ENCODE measurements around the gene STARD13.

Gene STARD13

DNA sequence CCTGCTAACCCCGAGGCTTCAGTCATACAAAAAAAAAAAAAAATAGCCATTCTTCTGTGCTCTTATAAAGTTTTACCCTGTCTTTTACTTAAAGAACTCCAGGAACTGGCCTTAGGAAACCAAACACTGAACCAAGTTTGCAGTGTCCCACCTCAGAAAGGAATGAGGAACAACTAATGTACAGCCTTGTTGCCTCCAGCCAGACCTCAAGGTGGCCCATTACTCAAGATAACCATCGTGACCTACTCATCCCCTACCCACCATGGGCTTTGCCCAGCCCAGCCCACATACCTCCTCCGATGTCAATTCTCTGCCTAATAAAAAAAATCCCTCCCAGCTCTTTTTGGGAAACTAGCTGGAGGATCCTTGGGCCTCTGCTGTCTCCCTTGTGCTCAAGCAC lies 133.2 kb downstream of the STARD13 start:
- no peak for DNase-seq (ENCODE audit: low read depth in 1 of 2, low spot score in 1 of 2)
- Histone ChIP-seq H3K27ac (replicated peaks) (no peak overlapping the region), H3K27me3 (ENCODE audit: insufficient read depth, poor library complexity, severe bottlenecking) (no peaks in the 10 kb centered on the region), H3K4me3 (replicated peaks; ENCODE audit: insufficient read depth, low read length) (no peak overlapping the region)
- TF ChIP-seq GABPA (IDR thresholded peaks at IDR 0.05; ENCODE audit: low read depth) (no peak), POLR2AphosphoS5 (IDR thresholded peaks at IDR 0.05; ENCODE audit: low read depth) (no peak), SPI1 (IDR thresholded peaks at IDR 0.05; ENCODE audit: borderline replicate concordance, low read depth) (no peak)
- TF ChIP-seq, protein P1, sequence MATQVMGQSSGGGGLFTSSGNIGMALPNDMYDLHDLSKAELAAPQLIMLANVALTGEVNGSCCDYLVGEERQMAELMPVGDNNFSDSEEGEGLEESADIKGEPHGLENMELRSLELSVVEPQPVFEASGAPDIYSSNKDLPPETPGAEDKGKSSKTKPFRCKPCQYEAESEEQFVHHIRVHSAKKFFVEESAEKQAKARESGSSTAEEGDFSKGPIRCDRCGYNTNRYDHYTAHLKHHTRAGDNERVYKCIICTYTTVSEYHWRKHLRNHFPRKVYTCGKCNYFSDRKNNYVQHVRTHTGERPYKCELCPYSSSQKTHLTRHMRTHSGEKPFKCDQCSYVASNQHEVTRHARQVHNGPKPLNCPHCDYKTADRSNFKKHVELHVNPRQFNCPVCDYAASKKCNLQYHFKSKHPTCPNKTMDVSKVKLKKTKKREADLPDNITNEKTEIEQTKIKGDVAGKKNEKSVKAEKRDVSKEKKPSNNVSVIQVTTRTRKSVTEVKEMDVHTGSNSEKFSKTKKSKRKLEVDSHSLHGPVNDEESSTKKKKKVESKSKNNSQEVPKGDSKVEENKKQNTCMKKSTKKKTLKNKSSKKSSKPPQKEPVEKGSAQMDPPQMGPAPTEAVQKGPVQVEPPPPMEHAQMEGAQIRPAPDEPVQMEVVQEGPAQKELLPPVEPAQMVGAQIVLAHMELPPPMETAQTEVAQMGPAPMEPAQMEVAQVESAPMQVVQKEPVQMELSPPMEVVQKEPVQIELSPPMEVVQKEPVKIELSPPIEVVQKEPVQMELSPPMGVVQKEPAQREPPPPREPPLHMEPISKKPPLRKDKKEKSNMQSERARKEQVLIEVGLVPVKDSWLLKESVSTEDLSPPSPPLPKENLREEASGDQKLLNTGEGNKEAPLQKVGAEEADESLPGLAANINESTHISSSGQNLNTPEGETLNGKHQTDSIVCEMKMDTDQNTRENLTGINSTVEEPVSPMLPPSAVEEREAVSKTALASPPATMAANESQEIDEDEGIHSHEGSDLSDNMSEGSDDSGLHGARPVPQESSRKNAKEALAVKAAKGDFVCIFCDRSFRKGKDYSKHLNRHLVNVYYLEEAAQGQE (IDR thresholded peaks at IDR 0.05; ENCODE audit: insufficient replicate concordance, low read depth): no peak
- TF ChIP-seq, protein P2, sequence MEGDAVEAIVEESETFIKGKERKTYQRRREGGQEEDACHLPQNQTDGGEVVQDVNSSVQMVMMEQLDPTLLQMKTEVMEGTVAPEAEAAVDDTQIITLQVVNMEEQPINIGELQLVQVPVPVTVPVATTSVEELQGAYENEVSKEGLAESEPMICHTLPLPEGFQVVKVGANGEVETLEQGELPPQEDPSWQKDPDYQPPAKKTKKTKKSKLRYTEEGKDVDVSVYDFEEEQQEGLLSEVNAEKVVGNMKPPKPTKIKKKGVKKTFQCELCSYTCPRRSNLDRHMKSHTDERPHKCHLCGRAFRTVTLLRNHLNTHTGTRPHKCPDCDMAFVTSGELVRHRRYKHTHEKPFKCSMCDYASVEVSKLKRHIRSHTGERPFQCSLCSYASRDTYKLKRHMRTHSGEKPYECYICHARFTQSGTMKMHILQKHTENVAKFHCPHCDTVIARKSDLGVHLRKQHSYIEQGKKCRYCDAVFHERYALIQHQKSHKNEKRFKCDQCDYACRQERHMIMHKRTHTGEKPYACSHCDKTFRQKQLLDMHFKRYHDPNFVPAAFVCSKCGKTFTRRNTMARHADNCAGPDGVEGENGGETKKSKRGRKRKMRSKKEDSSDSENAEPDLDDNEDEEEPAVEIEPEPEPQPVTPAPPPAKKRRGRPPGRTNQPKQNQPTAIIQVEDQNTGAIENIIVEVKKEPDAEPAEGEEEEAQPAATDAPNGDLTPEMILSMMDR (IDR thresholded peaks at IDR 0.05; ENCODE audit: insufficient read depth, low read length): no peak

DNA sequence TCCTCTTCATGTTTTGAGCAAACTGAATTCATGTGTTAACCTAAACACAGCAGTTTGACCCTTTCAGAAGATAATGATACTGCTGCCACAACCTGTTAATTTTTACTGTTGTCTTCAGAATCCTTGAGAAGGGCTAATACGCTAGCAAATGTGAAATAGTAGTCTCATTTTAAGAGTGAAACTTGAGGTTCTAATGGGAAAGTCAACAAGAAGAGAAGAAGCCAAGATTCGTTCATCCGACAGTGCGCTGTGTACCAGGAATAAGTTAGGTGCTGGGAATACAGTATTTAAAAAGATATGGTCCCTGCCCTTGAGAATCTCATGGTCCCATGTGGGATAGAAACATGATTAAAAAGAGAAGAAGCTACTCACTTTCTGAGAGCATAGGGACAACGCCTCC lies 134.9 kb downstream of the STARD13 start:
- H3K4me3 ChIP-seq (replicated peaks; ENCODE audit: insufficient read depth, low read length): no peak overlapping the region
- DNase-seq (ENCODE audit: low read depth in 1 of 2, low spot score in 1 of 2): no peak
- TF ChIP-seq, protein P1 (IDR thresholded peaks at IDR 0.05; ENCODE audit: insufficient replicate concordance, low read depth): no peak
- TF ChIP-seq GABPA (IDR thresholded peaks at IDR 0.05; ENCODE audit: low read depth): no peak
- H3K27me3 ChIP-seq (ENCODE audit: insufficient read depth, poor library complexity, severe bottlenecking): no peaks in the 10 kb centered on the region
- H3K27ac ChIP-seq (replicated peaks): no peak overlapping the region

DNA sequence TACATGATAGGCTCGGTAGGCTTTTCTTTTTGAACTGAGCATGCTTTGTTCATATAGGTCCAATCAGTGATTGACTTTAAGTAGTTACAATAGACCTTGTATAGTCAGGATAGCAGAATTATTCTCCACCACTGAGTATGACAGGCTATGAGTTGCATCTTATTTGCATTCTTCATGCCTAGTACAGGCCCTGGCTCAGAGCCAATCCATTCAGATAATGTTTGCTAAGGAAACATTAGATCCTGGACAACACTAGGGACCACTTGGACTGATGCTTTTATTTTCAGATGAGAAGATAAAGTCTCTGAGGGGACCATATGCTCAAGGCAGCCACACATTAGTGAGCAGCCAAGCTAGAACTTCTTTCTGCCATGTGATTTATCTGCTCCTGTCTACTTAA lies 135.4 kb downstream of the STARD13 start:
- Histone ChIP-seq H3K27me3 (ENCODE audit: insufficient read depth, poor library complexity, severe bottlenecking) (no peaks in the 10 kb centered on the region), H3K27ac (replicated peaks) (no peak overlapping the region), H3K4me3 (replicated peaks; ENCODE audit: insufficient read depth, low read length) (no peak overlapping the region)
- TF ChIP-seq, protein P1 (IDR thresholded peaks at IDR 0.05; ENCODE audit: insufficient replicate concordance, low read depth): no peak
- TF ChIP-seq, protein P2 (IDR thresholded peaks at IDR 0.05; ENCODE audit: insufficient read depth, low read length): no peak
- TF ChIP-seq GABPA (IDR thresholded peaks at IDR 0.05; ENCODE audit: low read depth) (no peak), SPI1 (IDR thresholded peaks at IDR 0.05; ENCODE audit: borderline replicate concordance, low read depth) (no peak), POLR2AphosphoS5 (IDR thresholded peaks at IDR 0.05; ENCODE audit: low read depth) (no peak)
- DNase-seq (ENCODE audit: low read depth in 1 of 2, low spot score in 1 of 2): no peak

DNA sequence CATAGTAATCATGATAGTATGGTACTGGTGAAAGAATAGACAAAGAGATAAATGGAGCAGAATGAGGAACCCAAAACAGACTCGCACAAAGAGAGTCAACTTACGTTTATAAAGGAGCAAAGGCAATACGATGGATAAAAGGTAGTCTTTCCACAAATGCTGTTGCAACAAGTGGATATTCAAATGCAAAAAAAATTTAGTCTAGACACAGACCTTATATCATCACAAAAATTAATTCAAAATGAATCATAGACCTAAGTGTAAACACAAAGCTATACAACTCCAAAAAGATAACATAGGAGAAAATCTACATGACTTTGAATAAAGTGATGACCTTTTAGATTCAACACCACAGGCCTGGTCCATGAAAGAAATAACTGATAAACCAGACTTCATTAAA lies 137.7 kb downstream of the STARD13 start:
- Histone ChIP-seq H3K4me3 (replicated peaks; ENCODE audit: insufficient read depth, low read length) (no peak overlapping the region), H3K27ac (replicated peaks) (no peak overlapping the region), H3K27me3 (ENCODE audit: insufficient read depth, poor library complexity, severe bottlenecking) (no peaks in the 10 kb centered on the region)
- TF ChIP-seq GABPA (IDR thresholded peaks at IDR 0.05; ENCODE audit: low read depth): no peak
- TF ChIP-seq, protein P1 (IDR thresholded peaks at IDR 0.05; ENCODE audit: insufficient replicate concordance, low read depth): no peak
- TF ChIP-seq, protein P2 (IDR thresholded peaks at IDR 0.05; ENCODE audit: insufficient read depth, low read length): no peak
- TF ChIP-seq POLR2AphosphoS5 (IDR thresholded peaks at IDR 0.05; ENCODE audit: low read depth): no peak
- TF ChIP-seq SPI1 (IDR thresholded peaks at IDR 0.05; ENCODE audit: borderline replicate concordance, low read depth): no peak
- DNase-seq (ENCODE audit: low read depth in 1 of 2, low spot score in 1 of 2): no peak
